Natural killer cell (primary cell): ENCODE results near the gene RNF133. TPM values are rescaled to one million over a fixed set of nuclear protein-coding genes. Genes with fewer than 3 reads are reported as not detected.

Experiments
- ATAC-seq, 3 donors: fragments of 150-1000 bp in 2 of 3; fragments of 200-7000 bp in 1 of 3; cut with Tn5 transposase; 1 replicate in 1 of 3; 2 replicates in 2 of 3; pipeline ENCODE4 v1.10.0; 2021; ENCODE audit warnings: mild to moderate bottlenecking in 2 of 3, moderate library complexity in 2 of 3
- DNase-seq, 2 donors: peaks; one replicate each; pipeline versions ENCODE4 v3.0.0 to v3.0.0-alpha.2; 2013 to 2021; ENCODE audit warnings: mixed read lengths in 1 of 2
- H3K27ac ChIP-seq: one replicate; pipeline ENCODE4 v1.5.1; 2013; ENCODE audit warnings: mild to moderate bottlenecking, low read length
- H3K27me3 ChIP-seq: one replicate; pipeline ENCODE4 v1.6.1; 2013; ENCODE audit warnings: low read length; ENCODE audit not compliant: control insufficient read depth, insufficient read depth
- H3K36me3 ChIP-seq: one replicate; pipeline ENCODE4 v1.6.1; 2013; ENCODE audit warnings: low read length; ENCODE audit not compliant: control insufficient read depth, insufficient read depth
- H3K4me1 ChIP-seq: one replicate; pipeline ENCODE4 v1.6.1; 2013; ENCODE audit warnings: low read length; ENCODE audit not compliant: control insufficient read depth, insufficient read depth
- H3K4me3 ChIP-seq: one replicate; pipeline ENCODE4 v1.5.1; 2013; ENCODE audit warnings: low read length
- H3K9me3 ChIP-seq: one replicate; pipeline ENCODE4 v1.6.1; 2013; ENCODE audit warnings: low read length; ENCODE audit not compliant: control insufficient read depth, insufficient read depth
- H3K27ac Mint-ChIP-seq, 2 donors: one replicate each; pipeline ENCODE4 v1.8.0; 2022; ENCODE audit warnings: mild to moderate bottlenecking in 2 of 2, mixed read lengths in 2 of 2, moderate library complexity in 1 of 2
- H3K27me3 Mint-ChIP-seq, 2 donors: one replicate each; pipeline ENCODE4 v1.8.0; 2022; ENCODE audit warnings: low read depth in 2 of 2, mixed read lengths in 2 of 2
- H3K36me3 Mint-ChIP-seq: one replicate; pipeline ENCODE4 v1.8.0; 2022; ENCODE audit warnings: mixed read lengths
- H3K4me1 Mint-ChIP-seq, 2 donors: one replicate each; pipeline ENCODE4 v1.8.0; 2022; ENCODE audit warnings: mixed read lengths in 2 of 2
- H3K4me3 Mint-ChIP-seq: one replicate; pipeline ENCODE4 v1.8.0; 2022; ENCODE audit warnings: mild to moderate bottlenecking, moderate library complexity, mixed read lengths
- H3K9me3 Mint-ChIP-seq, 2 donors: one replicate each; pipeline ENCODE4 v1.8.0; 2022; ENCODE audit warnings: mixed read lengths in 2 of 2
- CTCF ChIP-seq: fragments of 200-600 bp; IDR thresholded peaks from one replicate; pipeline ENCODE4 v1.8.0; 2022; ENCODE audit warnings: antibody characterized with exemption
- WGBS: methylation state at CpG from one replicate; pipeline ENCODE4 v1.1.7; 2013; ENCODE audit warnings: missing lambda C conversion rate; ENCODE audit not compliant: insufficient coverage; 5-methylcytosine and 5-hydroxymethylcytosine counted together
- intact Hi-C: fragments of 100-400 bp; cut with micrococcal nuclease; formaldehyde crosslinking; loops from one replicate; pipeline ENCODE4 v1.14.2; 2022
- total RNA-seq, 4 donors: library from RNA; stranded (reverse); fragments of 120-200 nt in 1 of 4; gene quantifications; one replicate each; pipeline versions ENCODE4 v1.2.3 to v1.2.4, GENCODE V29; 2013 to 2022

Gene RNF133
- total RNA-seq, 3 donors from 2014 or later (not counting 1 experiment from before 2014, with no cell fraction given): not detected

DNA sequence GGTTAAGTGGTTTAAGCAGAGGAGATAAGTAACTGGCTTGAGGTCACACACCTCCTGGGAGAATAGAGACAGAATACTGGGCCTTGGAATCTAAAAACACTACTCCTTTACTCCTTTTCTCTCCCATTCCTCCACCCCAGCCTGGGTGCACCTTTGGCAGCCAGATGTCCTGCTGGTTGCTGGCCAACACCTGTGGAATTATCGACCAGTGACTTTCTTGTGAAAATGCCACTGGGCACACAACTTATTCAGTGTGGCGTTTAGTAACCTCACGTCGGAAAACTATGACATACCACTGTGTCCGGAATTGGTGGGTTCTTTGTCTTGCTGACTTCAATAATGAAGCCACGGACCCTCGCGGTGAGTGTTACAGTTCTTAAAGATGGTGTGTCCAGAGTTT, 26.4 kb downstream of the RNF133 start:
- no peak for TF ChIP-seq CTCF
- H3K4me1 ChIP-seq: no peaks in the 10 kb centered on the region
- Mint-ChIP-seq H3K27me3 (no peaks in the 10 kb centered on the region), H3K4me1 (no peaks in the 10 kb centered on the region), H3K27ac (no peak overlapping the region), H3K9me3 (peaks cover 21 to 26% of the 10 kb centered on the region in 2 donors), H3K4me3 (no peak overlapping the region), H3K36me3 (no peaks in the 10 kb centered on the region)
- H3K9me3 ChIP-seq: peaks cover 8% of the 10 kb centered on the region
- ATAC-seq (no peak), DNase-seq (no peak)
- intact Hi-C loops: no loop called here
- H3K27me3 ChIP-seq: no peaks in the 10 kb centered on the region
- no peaks in the 10 kb centered on the region for H3K36me3 ChIP-seq
- H3K4me3 ChIP-seq: no peak overlapping the region
- WGBS: 93% methylated on average over 8 of the region's 8 CpGs
- no peak overlapping the region for H3K27ac ChIP-seq

GRCh38 chr7:122663733-122664132, 35.2 kb downstream of the RNF133 start:
- intact Hi-C loops: no loop called here
- Mint-ChIP-seq H3K4me3 (no peak overlapping the region), H3K27ac (no peak overlapping the region), H3K9me3 (peaks cover 14 to 18% of the 10 kb centered on the region in 2 donors), H3K36me3 (peaks cover 7% of the 10 kb centered on the region), H3K4me1 (no peaks in the 10 kb centered on the region), H3K27me3 (no peaks in the 10 kb centered on the region)
- TF ChIP-seq CTCF: no peak
- H3K4me3 ChIP-seq: no peak overlapping the region
- no peaks in the 10 kb centered on the region for H3K36me3 ChIP-seq
- ATAC-seq (no peak), DNase-seq (no peak)
- H3K4me1 ChIP-seq: no peaks in the 10 kb centered on the region
- WGBS: no CpG with 5 or more reads among the region's 2 CpGs
- no peak overlapping the region for H3K27ac ChIP-seq
- H3K9me3 ChIP-seq: peaks cover 3% of the 10 kb centered on the region
- no peaks in the 10 kb centered on the region for H3K27me3 ChIP-seq

DNA sequence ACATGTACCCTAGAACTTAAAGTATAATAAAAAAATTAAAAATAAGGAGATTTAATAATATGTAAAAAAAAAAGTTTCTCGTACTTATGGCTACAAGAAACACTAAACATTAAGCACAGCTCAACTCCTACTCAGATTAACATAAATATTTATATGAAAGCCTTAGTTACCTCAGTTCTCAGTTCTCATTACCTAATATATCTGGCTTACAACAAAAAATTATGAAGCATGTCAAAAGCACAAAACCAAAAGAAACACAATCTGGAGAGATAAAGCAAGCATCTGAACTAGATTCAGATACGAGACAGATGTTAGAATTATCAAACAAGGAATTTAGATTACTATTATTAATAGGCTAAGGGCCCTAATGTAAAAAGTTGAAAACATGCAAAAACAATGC, 40.1 kb downstream of the RNF133 start:
- no peak for DNase-seq
- intact Hi-C loops: no loop called here
- Histone ChIP-seq H3K36me3 (no peaks in the 10 kb centered on the region), H3K27ac (no peak overlapping the region), H3K4me1 (no peaks in the 10 kb centered on the region), H3K9me3 (no peaks in the 10 kb centered on the region), H3K27me3 (no peaks in the 10 kb centered on the region), H3K4me3 (no peak overlapping the region)
- no peaks in the 10 kb centered on the region for H3K27me3 Mint-ChIP-seq
- no peak overlapping the region for H3K27ac Mint-ChIP-seq
- H3K9me3 Mint-ChIP-seq: peaks cover 8 to 14% of the 10 kb centered on the region in 2 donors
- H3K4me3 Mint-ChIP-seq: no peak overlapping the region
- H3K36me3 Mint-ChIP-seq: peaks cover 7% of the 10 kb centered on the region
- WGBS: no CpG with 5 or more reads among the region's 2 CpGs
- ATAC-seq: no peak
- no peaks in the 10 kb centered on the region for H3K4me1 Mint-ChIP-seq
- TF ChIP-seq CTCF: no peak

GRCh38 chr7:122653685-122654084, 45.2 kb downstream of the RNF133 start:
- Mint-ChIP-seq H3K27ac (no peak overlapping the region), H3K36me3 (no peaks in the 10 kb centered on the region), H3K27me3 (no peaks in the 10 kb centered on the region), H3K4me3 (no peak overlapping the region), H3K4me1 (no peaks in the 10 kb centered on the region), H3K9me3 (peaks cover 12 to 19% of the 10 kb centered on the region in 2 donors)
- intact Hi-C loops: no loop called here
- Histone ChIP-seq H3K9me3 (no peaks in the 10 kb centered on the region), H3K27me3 (no peaks in the 10 kb centered on the region), H3K36me3 (no peaks in the 10 kb centered on the region), H3K4me3 (no peak overlapping the region), H3K27ac (no peak overlapping the region), H3K4me1 (no peaks in the 10 kb centered on the region)
- WGBS: 61% methylated on average over 4 of the region's 5 CpGs
- no peak for DNase-seq
- no peak for TF ChIP-seq CTCF
- no peak for ATAC-seq
